GM11168 (cell line): ENCODE data around the gene APOBEC3A.
"Not testable (repeated sequence)": the region's sequence is repeated elsewhere in the genome, so short reads cannot be mapped to it uniquely, and the experiment has no call there.

Source experiments
- in situ Hi-C: fragments of 300-500 bp; cut with MboI; formaldehyde crosslinking; loops from one replicate; pipeline ENCODE4 v1.12.0; 2022; ENCODE audit warnings: low sequenced_read_pairs; ENCODE audit not compliant: unreplicated experiment

The APOBEC3A gene

DNA sequence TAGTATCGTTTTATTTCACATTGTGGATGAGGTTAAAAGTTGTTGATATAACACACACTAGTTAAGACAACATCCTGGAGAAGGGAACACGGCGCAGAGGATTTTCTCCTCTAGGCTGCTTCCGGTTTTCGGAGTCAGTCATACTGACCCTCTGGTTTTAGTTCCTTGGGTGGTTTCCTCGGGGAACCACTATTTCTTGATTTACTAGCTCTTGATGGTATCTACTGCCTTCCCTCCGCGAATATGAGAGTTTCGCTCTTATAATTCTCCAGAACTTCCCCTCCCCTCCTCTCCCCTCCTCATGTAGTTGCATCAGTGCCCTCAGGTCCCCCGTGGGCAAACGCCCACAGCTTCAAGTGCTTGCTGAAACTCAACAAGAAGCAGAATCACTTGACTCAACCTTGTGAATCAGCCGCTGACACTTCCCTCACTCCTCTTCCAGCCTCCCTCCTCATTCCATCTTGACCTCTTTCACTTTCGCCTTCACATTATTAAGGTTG is 15.9 kb upstream of the APOBEC3A start:
- in situ Hi-C loops = no loop called here

DNA sequence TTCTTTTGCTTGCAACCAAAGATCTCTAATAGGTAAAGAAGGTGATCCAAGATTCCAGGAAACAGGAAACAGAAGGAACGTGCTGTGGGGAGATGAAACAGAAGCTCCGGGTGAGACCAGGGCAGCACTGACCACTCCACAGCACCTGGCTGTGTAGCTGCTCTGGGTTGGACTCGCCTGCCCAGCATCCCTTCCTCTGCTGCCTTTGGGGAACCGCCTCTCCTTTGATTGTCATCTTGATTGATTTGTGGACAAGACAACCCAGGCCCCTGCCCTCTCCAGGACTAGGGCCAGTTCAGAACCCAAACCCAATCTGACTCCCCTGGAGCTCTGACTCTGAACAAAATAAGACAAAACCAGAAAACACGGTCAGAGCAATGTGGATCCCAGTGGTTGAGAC is 14.7 kb upstream of the APOBEC3A start:
- in situ Hi-C loops = no loop called here

DNA sequence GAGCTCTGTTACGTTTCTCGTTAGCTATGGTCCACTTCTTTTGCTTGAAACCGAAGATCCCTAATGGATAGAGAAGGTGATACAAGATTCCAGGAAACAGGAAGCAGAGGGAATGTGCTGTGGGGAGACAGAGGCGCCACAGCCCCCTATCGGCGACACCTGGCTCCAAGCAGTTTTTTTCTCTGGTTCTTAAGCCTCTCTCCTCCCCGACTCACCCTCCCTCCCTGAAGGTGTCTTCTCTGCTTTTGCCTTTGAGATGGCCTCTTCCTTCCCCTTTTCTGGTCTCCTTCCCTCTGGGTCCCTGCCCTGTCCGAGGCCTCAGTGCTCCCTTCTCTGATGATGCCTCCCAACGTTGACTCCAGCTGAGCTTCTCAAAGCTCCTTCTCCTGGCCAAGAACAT is 14.2 kb upstream of the APOBEC3A start:
- in situ Hi-C loops = no loop called here

GRCh38 chr22:38943882-38944281 is 13.5 kb upstream of the APOBEC3A start:
- in situ Hi-C loops = no loop called here

- in situ Hi-C loops = no loop called here
Measured at GRCh38 chr22:38944653-38945052, 12.8 kb upstream of the APOBEC3A start.

- in situ Hi-C loops = not testable (repeated sequence)
Measured at GRCh38 chr22:38945706-38946338, 11.6 kb upstream of the APOBEC3A start.

DNA sequence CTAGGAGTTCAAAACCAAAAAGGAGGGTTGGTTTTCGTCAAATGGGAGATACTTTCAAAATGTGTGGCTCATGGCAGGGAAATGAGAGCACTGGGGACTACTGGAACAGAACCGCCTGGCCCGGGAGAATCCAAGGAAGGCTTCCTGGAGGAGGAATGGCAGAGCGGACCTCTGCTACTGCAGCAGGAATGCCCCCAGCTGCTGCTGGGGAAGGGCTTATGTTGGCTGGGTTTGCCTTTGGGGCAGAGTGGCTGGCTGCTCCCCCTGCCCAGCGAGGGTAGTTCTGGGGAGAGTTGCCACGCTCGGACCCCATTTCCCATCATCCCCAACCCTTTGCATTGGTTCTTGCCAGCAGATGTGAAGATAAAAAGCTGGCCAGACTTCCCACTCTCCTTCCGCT is 10.6 kb upstream of the APOBEC3A start:
- in situ Hi-C loops = no loop called here

- in situ Hi-C loops = no loop called here
Measured at GRCh38 chr22:38947321-38948140, 9.9 kb upstream of the APOBEC3A start.

- in situ Hi-C loops = no loop called here
Measured at GRCh38 chr22:38948181-38948940, 9.0 kb upstream of the APOBEC3A start.

DNA sequence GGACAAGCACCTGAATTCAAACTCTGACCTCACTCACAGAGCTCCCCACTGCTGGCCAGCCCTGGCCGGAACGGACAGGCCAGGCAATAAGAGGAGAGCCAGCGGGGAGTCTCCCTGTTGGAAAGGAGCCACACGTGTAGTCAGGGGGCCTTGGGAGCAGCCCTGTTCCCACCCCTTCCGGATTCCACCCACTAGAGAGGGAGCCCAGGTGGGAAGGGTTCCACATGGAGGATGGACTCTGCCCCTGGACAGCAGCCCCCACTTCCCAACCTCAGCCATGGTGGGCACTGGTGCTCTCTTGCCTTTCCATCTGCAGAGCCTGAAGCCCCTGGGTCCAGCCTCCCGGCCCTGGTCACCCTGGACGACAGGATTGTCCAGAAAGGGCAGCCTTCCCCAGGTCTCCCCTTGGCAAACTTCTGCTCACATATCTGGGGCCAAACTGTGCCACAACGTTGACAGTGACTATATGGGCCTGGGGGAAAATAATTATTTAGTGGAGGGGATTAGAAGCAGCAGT is 7.5 kb upstream of the APOBEC3A start:
- in situ Hi-C loops = no loop called here

GRCh38 chr22:38950527-38951295 is 6.7 kb upstream of the APOBEC3A start:
- in situ Hi-C loops = no loop called here

DNA sequence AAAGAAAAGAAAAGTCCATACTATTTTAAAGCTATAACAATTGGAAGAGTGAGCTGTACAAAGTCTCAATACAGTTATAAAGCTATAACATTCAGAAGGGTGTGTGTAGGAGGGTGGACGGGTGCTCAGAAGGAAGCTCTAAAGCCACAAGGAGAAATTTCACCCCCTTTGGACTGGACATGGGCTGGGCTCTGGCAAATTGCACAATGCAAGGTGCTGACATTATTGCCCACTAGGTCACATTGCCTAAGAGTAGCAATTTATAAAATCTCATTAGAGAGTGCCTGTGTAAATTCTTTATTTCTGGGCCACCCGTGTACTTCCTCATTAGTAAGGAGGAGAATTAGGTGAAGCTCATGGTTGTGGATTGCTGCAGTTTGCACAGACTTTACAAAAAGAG is 5.7 kb upstream of the APOBEC3A start:
- in situ Hi-C loops = no loop called here

- in situ Hi-C loops = no loop called here
Measured at GRCh38 chr22:38952281-38952993, 5.0 kb upstream of the APOBEC3A start.

GRCh38 chr22:38953091-38953490 is 4.3 kb upstream of the APOBEC3A start:
- in situ Hi-C loops = no loop called here

DNA sequence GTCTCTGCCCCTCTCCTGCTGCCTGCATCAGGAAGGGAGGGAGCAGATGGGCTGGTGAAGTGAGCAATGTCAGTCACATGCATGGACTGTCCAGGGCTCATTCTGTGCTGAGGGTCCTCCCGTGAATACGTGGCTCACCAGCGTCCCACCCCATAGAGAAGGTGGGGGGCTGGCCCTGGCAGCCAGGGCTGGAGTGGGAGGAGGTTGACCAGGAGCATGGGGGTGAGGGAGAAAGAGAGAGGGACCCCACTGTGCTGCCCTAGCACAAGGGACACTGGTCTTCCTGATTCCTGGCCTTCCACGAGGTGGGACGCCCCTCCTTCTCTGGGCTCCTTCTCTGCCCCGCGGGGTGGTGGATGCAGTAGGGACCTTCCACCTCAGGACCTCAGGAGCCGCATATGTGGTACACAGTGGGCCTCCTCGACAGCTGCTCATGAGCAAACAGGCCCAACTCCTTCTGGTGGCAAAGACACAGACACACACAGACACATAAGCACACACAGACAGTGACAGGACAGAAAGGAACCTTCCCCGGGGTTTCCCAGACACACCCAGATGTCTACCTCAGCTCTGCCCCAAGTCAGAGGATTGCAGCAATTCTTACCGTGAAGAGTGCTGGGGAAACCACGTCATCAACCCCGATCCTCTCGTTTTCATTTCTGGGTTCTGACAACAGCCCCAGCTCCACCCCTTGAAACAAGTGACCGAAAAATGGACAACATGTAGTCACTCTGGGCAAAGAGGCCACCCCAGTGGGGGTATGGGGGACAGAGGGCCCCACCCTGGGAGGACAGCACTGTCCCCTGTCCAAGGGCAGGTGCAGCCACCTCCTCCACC is 3.6 kb upstream of the APOBEC3A start:
- in situ Hi-C loops = no loop called here

- in situ Hi-C loops = no loop called here
Measured at GRCh38 chr22:38954414-38955043, 2.9 kb upstream of the APOBEC3A start.

- in situ Hi-C loops = no loop called here
Measured at GRCh38 chr22:38955250-38955905, 2.0 kb upstream of the APOBEC3A start.

DNA sequence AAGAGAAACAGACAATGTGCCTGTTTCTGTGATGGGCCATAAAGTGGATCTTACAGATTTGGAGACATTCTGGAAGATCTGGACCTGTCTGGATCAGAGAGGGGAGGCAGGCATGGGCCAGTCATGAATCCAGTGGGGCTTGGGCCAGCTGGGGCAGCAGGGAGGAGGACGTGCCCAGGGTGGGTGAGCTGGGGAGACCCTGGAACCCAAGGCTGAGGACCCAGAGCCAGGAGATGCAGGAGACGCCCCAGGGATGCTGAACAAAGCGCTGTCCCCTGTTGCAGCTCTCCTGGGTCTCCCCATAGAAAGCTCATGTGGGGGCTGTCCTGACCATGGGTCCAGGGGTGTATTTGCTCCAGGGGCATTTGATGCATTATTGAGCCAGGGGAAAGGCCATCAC is 1.5 kb upstream of the APOBEC3A start:
- in situ Hi-C loops = no loop called here
